SU-DHL-6 (cell line): ENCODE measurements around the gene MYLK.

Source experiments
- EZH2phosphoT487 ChIP-seq: fragments of 200-600 bp; sonication (generic), shearing (Covaris generic); conservative IDR thresholded peaks from 2 replicates; pipeline ENCODE4 v1.6.1; 2018; ENCODE audit warnings: mild to moderate bottlenecking, antibody characterized with exemption, low read length, moderate library complexity, mixed read lengths
- TF ChIP-seq, protein P1 (sequence below): fragments of 200-600 bp; sonication (generic); IDR thresholded peaks from one replicate; pipeline ENCODE4 v1.5.1; 2017; ENCODE audit warnings: antibody characterized with exemption, mild to moderate bottlenecking, low read length, moderate library complexity; ENCODE audit not compliant: insufficient read depth, poor library complexity, severe bottlenecking

DNA sequence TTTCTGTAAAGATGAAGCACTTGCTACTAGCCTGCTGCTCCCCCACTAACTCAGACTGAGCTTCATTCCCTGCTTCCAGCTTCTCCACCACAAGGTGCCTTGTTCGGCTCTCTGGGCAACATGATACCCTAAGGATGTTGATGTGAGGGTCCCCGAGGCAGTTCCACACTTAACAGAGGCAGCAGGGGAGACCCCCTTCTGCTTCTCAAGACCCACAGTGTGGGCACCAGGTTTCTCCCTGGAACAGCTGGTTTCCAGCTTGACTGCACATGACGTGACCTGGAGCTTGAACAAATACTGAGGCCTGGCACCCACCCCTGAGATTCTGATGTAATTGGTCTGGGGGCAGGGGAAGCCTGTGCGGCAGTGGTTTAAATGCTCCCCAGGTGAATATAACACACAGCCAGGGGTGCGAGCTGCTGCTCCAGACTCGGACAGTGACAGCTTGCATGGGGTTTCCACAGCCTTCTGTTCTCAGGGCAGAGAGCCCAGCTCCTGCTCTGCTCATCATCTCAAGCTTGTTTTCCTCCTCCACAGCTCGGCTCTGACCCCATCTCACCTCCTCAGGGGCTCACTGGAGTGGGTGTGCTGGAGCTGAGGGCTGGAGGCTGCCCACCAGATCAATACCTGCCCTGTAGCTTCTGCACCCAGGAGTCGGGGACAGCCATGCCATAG lies 204.3 kb downstream of the MYLK start:
- TF ChIP-seq, protein P1, sequence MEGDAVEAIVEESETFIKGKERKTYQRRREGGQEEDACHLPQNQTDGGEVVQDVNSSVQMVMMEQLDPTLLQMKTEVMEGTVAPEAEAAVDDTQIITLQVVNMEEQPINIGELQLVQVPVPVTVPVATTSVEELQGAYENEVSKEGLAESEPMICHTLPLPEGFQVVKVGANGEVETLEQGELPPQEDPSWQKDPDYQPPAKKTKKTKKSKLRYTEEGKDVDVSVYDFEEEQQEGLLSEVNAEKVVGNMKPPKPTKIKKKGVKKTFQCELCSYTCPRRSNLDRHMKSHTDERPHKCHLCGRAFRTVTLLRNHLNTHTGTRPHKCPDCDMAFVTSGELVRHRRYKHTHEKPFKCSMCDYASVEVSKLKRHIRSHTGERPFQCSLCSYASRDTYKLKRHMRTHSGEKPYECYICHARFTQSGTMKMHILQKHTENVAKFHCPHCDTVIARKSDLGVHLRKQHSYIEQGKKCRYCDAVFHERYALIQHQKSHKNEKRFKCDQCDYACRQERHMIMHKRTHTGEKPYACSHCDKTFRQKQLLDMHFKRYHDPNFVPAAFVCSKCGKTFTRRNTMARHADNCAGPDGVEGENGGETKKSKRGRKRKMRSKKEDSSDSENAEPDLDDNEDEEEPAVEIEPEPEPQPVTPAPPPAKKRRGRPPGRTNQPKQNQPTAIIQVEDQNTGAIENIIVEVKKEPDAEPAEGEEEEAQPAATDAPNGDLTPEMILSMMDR, result no peak
- no peak for TF ChIP-seq EZH2phosphoT487
